ENCODE measurements around the gene RBP3.

The RBP3 gene

GRCh38 chr10:47312663-47312995, 35.5 kb upstream of the RBP3 start (continued):
- TF ChIP-seq ZNF18 (tag by site-specific recombination; IDR thresholded peaks at IDR 0.05) = no peak
- TF ChIP-seq ZNF292 (tag by site-specific recombination; IDR thresholded peaks at IDR 0.05; ENCODE audit: borderline replicate concordance, low read depth) = no peak
- no peak for TF ChIP-seq SCRT1 (tag by site-specific recombination; IDR thresholded peaks at IDR 0.05; ENCODE audit: borderline replicate concordance)
- no peak for TF ChIP-seq PRDM4 (tag by site-specific recombination; IDR thresholded peaks at IDR 0.05)
- no peak for TF ChIP-seq ZNF394 (tag by site-specific recombination; IDR thresholded peaks at IDR 0.05; ENCODE audit: borderline replicate concordance)
- no peak for TF ChIP-seq ZBTB20 (tag by site-specific recombination; IDR thresholded peaks at IDR 0.05)

GRCh38 chr10:47314416-47314970, 33.7 kb upstream of the RBP3 start:
- H3K9me3 ChIP-seq (ENCODE audit: control insufficient read depth, insufficient read depth, low read depth, low read length) = no peaks in the 10 kb centered on the region

More at GRCh38 chr10:47314416-47314970, 33.7 kb upstream of the RBP3 start:
- no peaks in the 10 kb centered on the region for H3K4me1 ChIP-seq (ENCODE audit: control insufficient read depth, insufficient read depth, low read length)
- H3K27ac ChIP-seq (ENCODE audit: extremely low read depth, low read depth, low read length) = no peak overlapping the region
- ChIA-PET POLR2A (no interaction called here), CTCF (interaction anchor here (0.9 to 8.1 kb wide), 6 partner anchors 9 to 320 kb away, joined by 3 to 131 read pairs (median 22); no protein-coding TSS in a partner anchor)
- TF ChIP-seq ZNF148 (tag by site-specific recombination; IDR thresholded peaks at IDR 0.05; ENCODE audit: borderline replicate concordance) = no peak
- TF ChIP-seq PRDM1 (tag by site-specific recombination; IDR thresholded peaks at IDR 0.05) = no peak
- TF ChIP-seq INSM2 (tag by site-specific recombination; IDR thresholded peaks at IDR 0.05) = no peak
- no peak for TF ChIP-seq ZNF18 (tag by site-specific recombination; IDR thresholded peaks at IDR 0.05)
- no peak for TF ChIP-seq WT1 (tag by site-specific recombination; IDR thresholded peaks at IDR 0.05)
- TF ChIP-seq ZNF639 (tag by site-specific recombination; IDR thresholded peaks at IDR 0.05) = no peak
- TF ChIP-seq ZNF658 (tag by site-specific recombination; IDR thresholded peaks at IDR 0.05) = no peak
- no peak for TF ChIP-seq ZNF629 (tag by site-specific recombination; IDR thresholded peaks at IDR 0.05)
- TF ChIP-seq ZNF544 (tag by site-specific recombination; IDR thresholded peaks at IDR 0.05) = no peak
- no peak for TF ChIP-seq ZNF548 (tag by site-specific recombination; IDR thresholded peaks at IDR 0.05)
- no peaks in the 10 kb centered on the region for H3K36me3 ChIP-seq (ENCODE audit: control insufficient read depth in 2 of 2, insufficient read depth in 1 of 2, low read length in 2 of 2)
- H3K4me3 ChIP-seq (ENCODE audit: low read depth, low read length) = no peak overlapping the region

Data from HEK293 (cell line).